B cell (primary cell): ENCODE measurements around the gene DDT.
"Not testable (repeated sequence)": the region's sequence is repeated elsewhere in the genome, so short reads cannot be mapped to it uniquely, and the experiment has no call there.

ENCODE experiments used
- CTCF ChIP-seq: fragments of 200-600 bp; IDR thresholded peaks from one replicate; pipeline ENCODE4 v1.8.0; 2022; ENCODE audit warnings: antibody characterized with exemption, mild to moderate bottlenecking
- EZH2 ChIP-seq: IDR thresholded peaks from 2 replicates; pipeline ENCODE4 v1.6.1; 2012; ENCODE audit warnings: borderline replicate concordance, low read depth, mild to moderate bottlenecking, moderate library complexity, low read length; ENCODE audit not compliant: insufficient read depth, poor library complexity, severe bottlenecking

DNA sequence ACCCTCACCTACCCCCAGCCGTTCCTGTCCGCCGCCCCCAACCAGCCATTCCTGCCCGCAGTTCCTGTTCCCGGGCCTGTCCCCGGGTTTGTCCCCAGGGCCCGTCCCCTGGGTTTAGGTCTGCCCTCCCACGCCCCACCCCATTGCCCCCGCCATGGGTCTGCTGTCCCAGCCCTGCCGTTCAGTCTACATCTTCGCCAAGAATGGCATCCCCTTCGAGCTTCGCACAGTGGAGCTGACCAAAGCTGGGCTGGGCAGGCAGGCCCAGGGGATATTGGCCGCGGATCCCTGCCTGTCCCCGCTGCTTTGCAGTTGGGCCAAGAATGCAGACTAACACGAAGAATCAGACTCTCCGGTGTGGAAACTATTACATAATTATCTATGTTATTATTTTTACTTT, 24.5 kb downstream of the DDT start:
- TF ChIP-seq CTCF, EZH2: not testable (repeated sequence)
